Measurements from ENCODE around the gene IMP3.
A peak's percentile ranks its signal among the peaks of the same experiment; 100 is the strongest.

The IMP3 gene

GRCh38 chr15:75625542-75626347 is 14.3 kb downstream of the IMP3 start, which contains the start of gene SNUPN:
SNUPN (minus strand) TSS chr15:75625725; CDS start chr15:75621051, 4,674 bp downstream.
- DNase-seq, result peak; percentile 57 to 95 (median 89)

GRCh38 chr15:75622505-75622904 is 17.5 kb downstream of the IMP3 start:
- no peak for DNase-seq

GRCh38 chr15:75620841-75621391 is 19.1 kb downstream of the IMP3 start:
- DNase-seq, result peak in 17 of 51 donors; percentile 7 to 40 (median 15)

GRCh38 chr15:75620058-75620820 is 19.8 kb downstream of the IMP3 start:
- DNase-seq, result no peak

- DNase-seq, result no peak
Observed at GRCh38 chr15:75616766-75617165, 23.3 kb downstream of the IMP3 start.

- DNase-seq, result no peak
Observed at GRCh38 chr15:75606711-75607699, 33.0 kb downstream of the IMP3 start.

GRCh38 chr15:75606026-75606425 is 34.0 kb downstream of the IMP3 start:
- no peak for DNase-seq

GRCh38 chr15:75599401-75599800 is 40.6 kb downstream of the IMP3 start:
- peak in 1 of 51 donors; percentile 15 for DNase-seq

- DNase-seq, result no peak
Observed at GRCh38 chr15:75598361-75598760, 41.7 kb downstream of the IMP3 start.

GRCh38 chr15:75597667-75598341 is 42.2 kb downstream of the IMP3 start:
- no peak for DNase-seq

GRCh38 chr15:75596703-75597345 is 43.2 kb downstream of the IMP3 start:
- peak in 2 of 51 donors; percentile 6 to 42 for DNase-seq

- no peak for DNase-seq
Observed at GRCh38 chr15:75594276-75594675, 45.7 kb downstream of the IMP3 start.

GRCh38 chr15:75591655-75592364 is 48.2 kb downstream of the IMP3 start:
- no peak for DNase-seq

- no peak for DNase-seq
Observed at GRCh38 chr15:75590239-75590638, 49.8 kb downstream of the IMP3 start.
